BE2C (cell line): ENCODE data around the gene SERPINB12.

Experiments used
- DNase-seq: peaks from one replicate; pipeline ENCODE4 v3.0.0-alpha.2; 2020
- H3K27me3 ChIP-seq: fragments of 250-450 bp; sonication (Bioruptor Pico); 2 replicates; pipeline ENCODE4 v1.5.1; 2020; ENCODE audit warnings: mild to moderate bottlenecking
- H3K36me3 ChIP-seq: fragments of 250-450 bp; sonication (Bioruptor Pico); 2 replicates; pipeline ENCODE4 v1.5.1; 2020; ENCODE audit warnings: mild to moderate bottlenecking
- H3K4me1 ChIP-seq: fragments of 250-450 bp; sonication (Bioruptor Pico); 2 replicates; pipeline ENCODE4 v1.5.1; 2020
- H3K4me3 ChIP-seq: 2 replicates; pipeline ENCODE4 v1.5.1; 2011; ENCODE audit warnings: low read depth, low read length
- H3K9me3 ChIP-seq: fragments of 250-450 bp; sonication (Bioruptor Pico); 2 replicates; pipeline ENCODE4 v1.5.1; 2020
- CTCF ChIP-seq: IDR thresholded peaks from 2 replicates; pipeline ENCODE4 v1.5.1; 2012; ENCODE audit warnings: mild to moderate bottlenecking, low read depth, low read length

Gene SERPINB12

GRCh38 chr18:63520053-63520685, 22.0 kb upstream of the SERPINB12 start:
- no peaks in the 10 kb centered on the region for H3K9me3 ChIP-seq
- no peak for DNase-seq
- H3K4me1 ChIP-seq = no peaks in the 10 kb centered on the region
- H3K27me3 ChIP-seq = no peaks in the 10 kb centered on the region; the same call in 1 of the 2 replicates
- H3K4me3 ChIP-seq = no peak overlapping the region
- H3K36me3 ChIP-seq = no peaks in the 10 kb centered on the region
- TF ChIP-seq CTCF = no peak

GRCh38 chr18:63523660-63524059, 18.5 kb upstream of the SERPINB12 start:
- H3K36me3 ChIP-seq = no peaks in the 10 kb centered on the region
- no peak for TF ChIP-seq CTCF
- no peaks in the 10 kb centered on the region for H3K9me3 ChIP-seq
- no peaks in the 10 kb centered on the region for H3K4me1 ChIP-seq
- no peak overlapping the region for H3K4me3 ChIP-seq
- no peak for DNase-seq
- no peaks in the 10 kb centered on the region for H3K27me3 ChIP-seq

GRCh38 chr18:63527251-63527650, 14.9 kb upstream of the SERPINB12 start:
- no peaks in the 10 kb centered on the region for H3K36me3 ChIP-seq
- no peak for DNase-seq
- H3K27me3 ChIP-seq = no peaks in the 10 kb centered on the region
- no peaks in the 10 kb centered on the region for H3K9me3 ChIP-seq
- H3K4me3 ChIP-seq = no peak overlapping the region
- TF ChIP-seq CTCF = no peak
- no peaks in the 10 kb centered on the region for H3K4me1 ChIP-seq

- Histone ChIP-seq H3K27me3 (no peaks in the 10 kb centered on the region), H3K4me1 (no peaks in the 10 kb centered on the region), H3K36me3 (no peaks in the 10 kb centered on the region), H3K4me3 (no peak overlapping the region), H3K9me3 (no peaks in the 10 kb centered on the region)
- no peak for DNase-seq
- TF ChIP-seq CTCF = no peak
Measured at GRCh38 chr18:63528863-63529492, 13.2 kb upstream of the SERPINB12 start.

GRCh38 chr18:63532471-63532870, 9.7 kb upstream of the SERPINB12 start:
- no peaks in the 10 kb centered on the region for H3K36me3 ChIP-seq
- no peaks in the 10 kb centered on the region for H3K9me3 ChIP-seq
- H3K4me1 ChIP-seq = no peaks in the 10 kb centered on the region
- DNase-seq = no peak
- H3K27me3 ChIP-seq = no peaks in the 10 kb centered on the region
- no peak for TF ChIP-seq CTCF
- H3K4me3 ChIP-seq = no peak overlapping the region

GRCh38 chr18:63534615-63535014, 7.6 kb upstream of the SERPINB12 start:
- TF ChIP-seq CTCF = no peak
- DNase-seq = no peak
- Histone ChIP-seq H3K4me1 (no peaks in the 10 kb centered on the region), H3K36me3 (no peaks in the 10 kb centered on the region), H3K4me3 (no peak overlapping the region), H3K9me3 (no peaks in the 10 kb centered on the region), H3K27me3 (no peaks in the 10 kb centered on the region)
